Osteoblast (primary cell): ENCODE results near the gene ESPNL. TPM values are rescaled to one million over a fixed set of nuclear protein-coding genes. Genes with fewer than 3 reads are reported as not detected.

Source experiments
- DNase-seq: peaks from one replicate; pipeline ENCODE4 v3.0.0; 2011; ENCODE audit warnings: low spot score, mixed read lengths; ENCODE audit not compliant: insufficient read length; ENCODE audit errors: missing footprints
- H2AFZ ChIP-seq: 2 replicates; pipeline ENCODE4 v1.6.0; 2011; ENCODE audit warnings: mild to moderate bottlenecking, low read length
- H3K27ac ChIP-seq: 2 replicates; pipeline ENCODE4 v1.5.1; 2011; ENCODE audit warnings: mild to moderate bottlenecking, low read depth, low read length, moderate library complexity
- H3K27me3 ChIP-seq: 2 replicates; pipeline ENCODE4 v1.6.0; 2012; ENCODE audit warnings: mild to moderate bottlenecking, control low read depth, inconsistent platforms, low read length, moderate library complexity; ENCODE audit not compliant: insufficient read depth
- H3K36me3 ChIP-seq: 2 replicates; pipeline ENCODE4 v1.5.1; 2011; ENCODE audit warnings: mild to moderate bottlenecking, low read length, control low read depth, moderate library complexity; ENCODE audit not compliant: insufficient read depth
- H3K4me1 ChIP-seq: 2 replicates; pipeline ENCODE4 v1.5.1; 2011; ENCODE audit warnings: mild to moderate bottlenecking, low read length, control low read depth, moderate library complexity; ENCODE audit not compliant: insufficient read depth
- H3K4me2 ChIP-seq: 2 replicates; pipeline ENCODE4 v1.6.0; 2011; ENCODE audit warnings: mild to moderate bottlenecking, low read length; ENCODE audit not compliant: insufficient read depth
- H3K4me3 ChIP-seq: fragments of 200-600 bp; sonication (generic); 3 replicates; pipeline ENCODE4 v1.5.1; 2012; ENCODE audit warnings: mild to moderate bottlenecking, low read length, inconsistent platforms; ENCODE audit not compliant: insufficient read depth
- H3K79me2 ChIP-seq: 2 replicates; pipeline ENCODE4 v1.6.0; 2012; ENCODE audit warnings: mild to moderate bottlenecking, low read length, control low read depth, inconsistent platforms; ENCODE audit not compliant: insufficient read depth
- H3K9me3 ChIP-seq: 2 replicates; pipeline ENCODE4 v1.5.1; 2011; ENCODE audit warnings: low read depth, low read length, control low read depth
- H4K20me1 ChIP-seq: 2 replicates; pipeline ENCODE4 v1.6.0; 2012; ENCODE audit warnings: mild to moderate bottlenecking, low read length, control low read depth; ENCODE audit not compliant: insufficient read depth
- total RNA-seq: library from RNA; depleted of rRNA; stranded (reverse); fragments of >200 nt; gene quantifications from 2 replicates; pipeline ENCODE4 v1.2.3, GENCODE V29; 2012
- TF ChIP-seq, protein P1 (sequence below): IDR thresholded peaks from 2 replicates; pipeline ENCODE4 v1.5.1; 2011; ENCODE audit warnings: mild to moderate bottlenecking, low read depth, low read length, moderate library complexity; ENCODE audit errors: extremely low read depth

ESPNL gene
- total RNA-seq, 1 donor: 9.8 TPM

DNA sequence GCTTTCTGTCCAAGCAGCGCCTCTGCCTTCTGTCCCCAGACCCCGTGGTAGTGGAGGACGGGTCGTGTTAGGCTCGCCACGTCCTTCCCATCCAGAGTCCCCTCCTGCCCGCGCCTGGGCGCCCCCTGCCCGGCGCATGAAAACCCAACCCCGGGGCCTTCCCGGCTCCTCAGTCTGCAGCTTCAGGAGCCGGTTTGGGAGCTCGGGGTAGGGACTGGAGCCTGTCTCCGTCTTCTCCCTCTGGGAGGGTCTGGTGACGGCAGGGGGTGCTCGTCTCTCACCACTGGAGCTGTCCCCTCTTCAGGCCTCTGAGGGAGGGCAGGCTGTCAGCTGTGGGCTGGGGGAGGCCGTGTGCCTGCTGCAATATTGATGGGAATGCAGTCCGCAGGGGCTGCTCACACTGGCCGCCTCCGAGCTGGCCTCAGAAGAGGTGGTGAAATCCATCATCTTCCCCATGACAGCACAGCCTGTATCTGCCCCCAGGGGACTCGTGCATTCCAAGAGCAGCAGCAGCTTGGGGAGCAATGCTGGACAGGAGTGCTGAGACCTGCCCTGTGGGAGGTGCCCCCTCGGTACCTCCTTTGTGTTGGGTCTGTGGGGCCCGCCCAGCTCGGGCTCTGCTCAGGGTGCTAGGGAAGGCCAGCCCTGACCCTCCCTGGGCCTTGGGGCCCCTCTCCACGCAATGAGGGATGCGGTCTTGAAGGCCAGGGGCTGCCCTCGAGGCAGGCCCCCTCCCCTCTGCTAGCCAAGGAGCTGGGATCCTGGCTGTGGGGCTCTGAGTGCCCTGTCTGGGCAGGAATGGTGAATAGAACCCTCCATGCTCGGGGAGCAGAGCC is 20.5 kb downstream of the ESPNL start:
- no peak overlapping the region for H3K4me2 ChIP-seq
- TF ChIP-seq, protein P1, sequence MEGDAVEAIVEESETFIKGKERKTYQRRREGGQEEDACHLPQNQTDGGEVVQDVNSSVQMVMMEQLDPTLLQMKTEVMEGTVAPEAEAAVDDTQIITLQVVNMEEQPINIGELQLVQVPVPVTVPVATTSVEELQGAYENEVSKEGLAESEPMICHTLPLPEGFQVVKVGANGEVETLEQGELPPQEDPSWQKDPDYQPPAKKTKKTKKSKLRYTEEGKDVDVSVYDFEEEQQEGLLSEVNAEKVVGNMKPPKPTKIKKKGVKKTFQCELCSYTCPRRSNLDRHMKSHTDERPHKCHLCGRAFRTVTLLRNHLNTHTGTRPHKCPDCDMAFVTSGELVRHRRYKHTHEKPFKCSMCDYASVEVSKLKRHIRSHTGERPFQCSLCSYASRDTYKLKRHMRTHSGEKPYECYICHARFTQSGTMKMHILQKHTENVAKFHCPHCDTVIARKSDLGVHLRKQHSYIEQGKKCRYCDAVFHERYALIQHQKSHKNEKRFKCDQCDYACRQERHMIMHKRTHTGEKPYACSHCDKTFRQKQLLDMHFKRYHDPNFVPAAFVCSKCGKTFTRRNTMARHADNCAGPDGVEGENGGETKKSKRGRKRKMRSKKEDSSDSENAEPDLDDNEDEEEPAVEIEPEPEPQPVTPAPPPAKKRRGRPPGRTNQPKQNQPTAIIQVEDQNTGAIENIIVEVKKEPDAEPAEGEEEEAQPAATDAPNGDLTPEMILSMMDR: no peak
- H3K36me3 ChIP-seq: no peaks in the 10 kb centered on the region
- no peak overlapping the region for H2AFZ ChIP-seq
- no peaks in the 10 kb centered on the region for H4K20me1 ChIP-seq
- no peak overlapping the region for H3K27ac ChIP-seq
- DNase-seq: peak; percentile 85
- H3K27me3 ChIP-seq: peaks cover 16% of the 10 kb centered on the region
- no peaks in the 10 kb centered on the region for H3K9me3 ChIP-seq
- peaks cover 7% of the 10 kb centered on the region for H3K4me1 ChIP-seq
- no peaks in the 10 kb centered on the region for H3K79me2 ChIP-seq
- H3K4me3 ChIP-seq: no peak overlapping the region

DNA sequence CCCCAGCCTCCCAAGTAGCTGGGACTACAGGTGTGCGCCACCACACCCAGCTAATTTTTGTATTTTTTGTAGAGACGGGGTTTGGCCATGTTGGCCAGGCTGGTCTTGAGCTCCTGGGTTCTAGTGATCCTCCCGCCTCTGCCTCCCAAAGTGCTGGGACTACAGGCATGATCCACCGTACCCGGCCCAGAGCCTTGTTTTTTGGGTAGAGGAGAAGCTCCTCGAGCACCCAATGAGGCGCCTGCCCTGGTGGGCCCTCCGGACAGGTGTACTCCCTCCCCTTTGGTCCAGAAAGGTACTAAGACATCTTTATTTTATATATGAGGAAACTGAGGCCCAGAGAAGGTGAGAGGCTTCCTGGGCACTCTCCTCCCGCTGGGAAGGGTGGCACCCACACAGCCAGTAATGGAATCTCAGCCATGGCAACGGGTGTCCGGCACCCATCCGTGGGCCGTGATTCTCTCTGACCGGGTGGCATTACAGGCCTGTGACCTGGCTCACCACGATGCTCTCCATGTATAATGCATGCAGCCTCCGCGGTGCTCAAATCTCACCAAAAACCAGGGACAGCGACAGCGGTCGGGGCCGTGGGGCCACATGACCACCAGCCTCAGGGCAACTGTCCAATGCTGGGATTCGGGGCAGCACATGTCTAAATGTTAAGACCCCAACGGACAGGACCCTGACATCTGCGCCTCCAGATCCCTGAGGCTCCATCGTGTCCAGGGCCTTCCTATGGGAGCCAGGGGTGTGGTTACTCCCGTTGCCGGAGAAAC is 21.6 kb downstream of the ESPNL start:
- no peak overlapping the region for H3K4me3 ChIP-seq
- DNase-seq: peak; percentile 47
- H2AFZ ChIP-seq: no peak overlapping the region
- no peaks in the 10 kb centered on the region for H3K9me3 ChIP-seq
- H3K4me1 ChIP-seq: peaks cover 7% of the 10 kb centered on the region
- peaks cover 16% of the 10 kb centered on the region for H3K27me3 ChIP-seq
- no peak overlapping the region for H3K4me2 ChIP-seq
- H3K79me2 ChIP-seq: no peaks in the 10 kb centered on the region
- TF ChIP-seq, protein P1: no peak
- H3K36me3 ChIP-seq: no peaks in the 10 kb centered on the region
- H4K20me1 ChIP-seq: no peaks in the 10 kb centered on the region
- H3K27ac ChIP-seq: no peak overlapping the region

DNA sequence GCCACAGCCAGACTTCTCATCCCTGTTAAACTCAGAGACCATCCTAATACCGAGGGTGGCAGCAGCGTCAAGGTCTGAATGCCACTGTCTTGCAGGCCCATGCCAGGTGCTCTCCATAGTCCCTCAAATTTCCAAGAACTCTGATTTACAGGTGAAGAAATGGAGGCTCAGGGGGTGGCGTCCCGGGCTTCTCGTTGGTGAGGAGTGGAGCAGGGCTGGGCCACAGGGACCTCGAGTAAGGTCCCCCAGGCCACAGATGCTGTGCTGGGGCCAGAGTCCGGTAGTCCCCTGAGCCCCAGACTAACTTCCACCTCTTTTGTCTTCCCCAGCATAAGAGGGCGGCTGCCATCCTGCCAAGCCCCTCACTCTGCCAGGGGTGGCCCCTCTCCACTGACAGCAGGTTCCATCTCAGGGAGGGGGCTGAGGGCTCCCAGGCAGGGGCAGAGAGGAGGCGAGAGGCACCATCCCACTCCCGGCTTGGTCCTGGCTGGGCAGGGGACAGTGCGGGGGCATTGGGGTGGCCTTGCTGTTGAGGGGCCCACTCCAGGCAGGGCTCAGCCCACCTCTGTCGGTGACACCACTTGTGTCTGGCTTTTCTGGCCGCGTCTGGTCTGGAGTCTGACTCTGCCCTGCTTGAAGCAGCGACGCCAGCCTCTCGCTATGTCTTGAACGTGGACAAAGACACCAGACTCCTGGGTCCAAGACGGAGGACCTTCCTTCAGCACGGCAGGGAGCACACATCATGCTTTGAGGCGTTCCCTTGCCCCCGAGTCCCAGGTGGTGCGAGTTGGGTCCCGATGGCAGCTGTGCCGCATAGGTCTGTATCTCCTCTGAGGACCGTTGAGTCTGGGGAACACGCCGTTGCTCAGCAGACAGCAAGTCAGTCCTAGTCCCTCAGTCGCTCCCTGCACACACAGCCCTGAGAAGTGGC is 22.4 kb downstream of the ESPNL start:
- Histone ChIP-seq H3K36me3 (no peaks in the 10 kb centered on the region), H3K27ac (no peak overlapping the region), H4K20me1 (no peaks in the 10 kb centered on the region), H2AFZ (no peak overlapping the region), H3K9me3 (no peaks in the 10 kb centered on the region), H3K27me3 (peaks cover 16% of the 10 kb centered on the region), H3K79me2 (no peaks in the 10 kb centered on the region), H3K4me2 (no peak overlapping the region), H3K4me1 (peaks cover 9% of the 10 kb centered on the region), H3K4me3 (no peak overlapping the region)
- TF ChIP-seq, protein P1: no peak
- DNase-seq: peak; percentile 58
